Measurements from ENCODE around the gene YWHAE.
"Not testable (repeated sequence)": the region's sequence is repeated elsewhere in the genome, so short reads cannot be mapped to it uniquely, and the experiment has no call there.

The YWHAE gene

GRCh38 chr17:1386265-1386664 lies 13.8 kb downstream of the YWHAE start:
- H3K27me3 Mint-ChIP-seq (ENCODE audit: low read depth, poor library complexity) = no peaks in the 10 kb centered on the region
- peak overlapping the region; percentile 69 for H3K27ac Mint-ChIP-seq
- peaks cover 41% of the 10 kb centered on the region for H3K36me3 Mint-ChIP-seq (ENCODE audit: low read depth)
- no peak for TF ChIP-seq CTCF (IDR thresholded peaks at IDR 0.05)
- H3K9me3 Mint-ChIP-seq = no peaks in the 10 kb centered on the region
- no peak overlapping the region for H3K4me3 Mint-ChIP-seq
- DNase-seq = no peak
- H3K4me1 Mint-ChIP-seq = peaks cover 30% of the 10 kb centered on the region

- TF ChIP-seq CTCF (IDR thresholded peaks at IDR 0.05) = no peak
- H3K9me3 Mint-ChIP-seq = no peaks in the 10 kb centered on the region
- no peak for DNase-seq
- no peak overlapping the region for H3K4me3 Mint-ChIP-seq
- H3K27me3 Mint-ChIP-seq (ENCODE audit: low read depth, poor library complexity) = no peaks in the 10 kb centered on the region
- H3K36me3 Mint-ChIP-seq (ENCODE audit: low read depth) = peaks cover 41% of the 10 kb centered on the region
- H3K4me1 Mint-ChIP-seq = peaks cover 31% of the 10 kb centered on the region
- no peak overlapping the region for H3K27ac Mint-ChIP-seq
Observed at GRCh38 chr17:1385861-1386260, 14.2 kb downstream of the YWHAE start.

- H3K4me1 Mint-ChIP-seq = peaks cover 31% of the 10 kb centered on the region
- H3K36me3 Mint-ChIP-seq (ENCODE audit: low read depth) = peaks cover 41% of the 10 kb centered on the region
- H3K4me3 Mint-ChIP-seq = no peak overlapping the region
- no peaks in the 10 kb centered on the region for H3K27me3 Mint-ChIP-seq (ENCODE audit: low read depth, poor library complexity)
- TF ChIP-seq CTCF (IDR thresholded peaks at IDR 0.05) = no peak
- no peak for DNase-seq
- peak overlapping the region; percentile 45 for H3K27ac Mint-ChIP-seq
- no peaks in the 10 kb centered on the region for H3K9me3 Mint-ChIP-seq
Observed at GRCh38 chr17:1384905-1385435, 15.1 kb downstream of the YWHAE start.

GRCh38 chr17:1379930-1380313 lies 20.1 kb downstream of the YWHAE start:
- Mint-ChIP-seq H3K9me3 (no peaks in the 10 kb centered on the region), H3K27me3 (ENCODE audit: low read depth, poor library complexity) (no peaks in the 10 kb centered on the region), H3K27ac (peak overlapping the region; percentile 64), H3K36me3 (ENCODE audit: low read depth) (peaks cover 52% of the 10 kb centered on the region), H3K4me1 (peaks cover 51% of the 10 kb centered on the region), H3K4me3 (no peak overlapping the region)
- DNase-seq = no peak
- no peak for TF ChIP-seq CTCF (IDR thresholded peaks at IDR 0.05)

GRCh38 chr17:1379208-1379929 lies 20.7 kb downstream of the YWHAE start:
- no peaks in the 10 kb centered on the region for H3K9me3 Mint-ChIP-seq
- TF ChIP-seq CTCF (IDR thresholded peaks at IDR 0.05) = no peak
- DNase-seq = no peak
- H3K4me3 Mint-ChIP-seq = no peak overlapping the region
- H3K27me3 Mint-ChIP-seq (ENCODE audit: low read depth, poor library complexity) = no peaks in the 10 kb centered on the region
- peak overlapping the region; percentile 64 for H3K27ac Mint-ChIP-seq
- H3K36me3 Mint-ChIP-seq (ENCODE audit: low read depth) = peaks cover 55% of the 10 kb centered on the region
- H3K4me1 Mint-ChIP-seq = peaks cover 57% of the 10 kb centered on the region

- not testable (repeated sequence) for H3K27me3 Mint-ChIP-seq (ENCODE audit: low read depth, poor library complexity); H3K9me3 Mint-ChIP-seq; DNase-seq; H3K4me3 Mint-ChIP-seq
- Mint-ChIP-seq H3K36me3 (ENCODE audit: low read depth) (peaks cover 64% of the 10 kb centered on the region), H3K27ac (peak overlapping the region; percentile 66), H3K4me1 (peaks cover 57% of the 10 kb centered on the region)
Observed at GRCh38 chr17:1378476-1378860, 21.6 kb downstream of the YWHAE start.
